Measurements from ENCODE around the gene MPV17L2.

MPV17L2 gene

GRCh38 chr19:18221815-18222725 lies 29.1 kb downstream of the MPV17L2 start:
- no peaks in the 10 kb centered on the region for H3K79me2 ChIP-seq (ENCODE audit: low read length)
- no peak overlapping the region for H3K9ac ChIP-seq (ENCODE audit: low read length)
- no peak overlapping the region for H3K27ac ChIP-seq (ENCODE audit: low read length)
- H3K9me2 ChIP-seq (replicated peaks; ENCODE audit: insufficient read depth, low read length) = no peaks in the 10 kb centered on the region
- no peak for DNase-seq
- no peaks in the 10 kb centered on the region for H3K36me3 ChIP-seq (replicated peaks; ENCODE audit: insufficient read depth, low read length)
- no peaks in the 10 kb centered on the region for H4K20me1 ChIP-seq (ENCODE audit: insufficient read depth, low read length)
- no peak overlapping the region for H3K4me3 ChIP-seq (ENCODE audit: low read length)
- H2AFZ ChIP-seq (ENCODE audit: low read length) = no peak overlapping the region
- no peaks in the 10 kb centered on the region for H3F3A ChIP-seq (ENCODE audit: insufficient read depth, low read length)
- H3K4me2 ChIP-seq (ENCODE audit: low read depth, low read length) = no peak overlapping the region
- peaks cover 84% of the 10 kb centered on the region for H3K27me3 ChIP-seq (replicated peaks; ENCODE audit: insufficient read depth, low read length)
- TF ChIP-seq EZH2 (optimal IDR thresholded peaks at IDR 0.05; ENCODE audit: low read depth, low read length) = no peak
- no peak for TF ChIP-seq CTCF (IDR thresholded peaks at IDR 0.05; ENCODE audit: low read length)
- TF ChIP-seq EZH2phosphoT487 (IDR thresholded peaks at IDR 0.05; ENCODE audit: low read length) = no peak
- H3K4me1 ChIP-seq (ENCODE audit: low read length) = no peaks in the 10 kb centered on the region
- no peaks in the 10 kb centered on the region for H3K9me3 ChIP-seq (replicated peaks; ENCODE audit: insufficient read depth, low read length)

- DNase-seq = no peak
- H3K4me3 ChIP-seq (ENCODE audit: low read length) = peak overlapping the region; percentile 29
- H3K4me2 ChIP-seq (ENCODE audit: low read depth, low read length) = peak overlapping the region; percentile 70
- peaks cover 78% of the 10 kb centered on the region for H3K27me3 ChIP-seq (replicated peaks; ENCODE audit: insufficient read depth, low read length)
- no peaks in the 10 kb centered on the region for H3F3A ChIP-seq (ENCODE audit: insufficient read depth, low read length)
- 0 out of 2 replicates have a peak, but pooled peaks have one; percentile 51 for TF ChIP-seq EZH2phosphoT487 (IDR thresholded peaks at IDR 0.05; ENCODE audit: low read length)
- TF ChIP-seq CTCF (IDR thresholded peaks at IDR 0.05; ENCODE audit: low read length) = no peak
- no peaks in the 10 kb centered on the region for H3K4me1 ChIP-seq (ENCODE audit: low read length)
- no peaks in the 10 kb centered on the region for H3K9me2 ChIP-seq (replicated peaks; ENCODE audit: insufficient read depth, low read length)
- H2AFZ ChIP-seq (ENCODE audit: low read length) = 0 out of 2 replicates have a peak overlapping the region, but pooled peaks have one; percentile 32
- no peaks in the 10 kb centered on the region for H4K20me1 ChIP-seq (ENCODE audit: insufficient read depth, low read length)
- no peaks in the 10 kb centered on the region for H3K36me3 ChIP-seq (replicated peaks; ENCODE audit: insufficient read depth, low read length)
- H3K9me3 ChIP-seq (replicated peaks; ENCODE audit: insufficient read depth, low read length) = no peaks in the 10 kb centered on the region
- H3K27ac ChIP-seq (ENCODE audit: low read length) = no peak overlapping the region
- no peak overlapping the region for H3K9ac ChIP-seq (ENCODE audit: low read length)
- H3K79me2 ChIP-seq (ENCODE audit: low read length) = no peaks in the 10 kb centered on the region
Measured at GRCh38 chr19:18223860-18224524, 31.0 kb downstream of the MPV17L2 start.

DNA sequence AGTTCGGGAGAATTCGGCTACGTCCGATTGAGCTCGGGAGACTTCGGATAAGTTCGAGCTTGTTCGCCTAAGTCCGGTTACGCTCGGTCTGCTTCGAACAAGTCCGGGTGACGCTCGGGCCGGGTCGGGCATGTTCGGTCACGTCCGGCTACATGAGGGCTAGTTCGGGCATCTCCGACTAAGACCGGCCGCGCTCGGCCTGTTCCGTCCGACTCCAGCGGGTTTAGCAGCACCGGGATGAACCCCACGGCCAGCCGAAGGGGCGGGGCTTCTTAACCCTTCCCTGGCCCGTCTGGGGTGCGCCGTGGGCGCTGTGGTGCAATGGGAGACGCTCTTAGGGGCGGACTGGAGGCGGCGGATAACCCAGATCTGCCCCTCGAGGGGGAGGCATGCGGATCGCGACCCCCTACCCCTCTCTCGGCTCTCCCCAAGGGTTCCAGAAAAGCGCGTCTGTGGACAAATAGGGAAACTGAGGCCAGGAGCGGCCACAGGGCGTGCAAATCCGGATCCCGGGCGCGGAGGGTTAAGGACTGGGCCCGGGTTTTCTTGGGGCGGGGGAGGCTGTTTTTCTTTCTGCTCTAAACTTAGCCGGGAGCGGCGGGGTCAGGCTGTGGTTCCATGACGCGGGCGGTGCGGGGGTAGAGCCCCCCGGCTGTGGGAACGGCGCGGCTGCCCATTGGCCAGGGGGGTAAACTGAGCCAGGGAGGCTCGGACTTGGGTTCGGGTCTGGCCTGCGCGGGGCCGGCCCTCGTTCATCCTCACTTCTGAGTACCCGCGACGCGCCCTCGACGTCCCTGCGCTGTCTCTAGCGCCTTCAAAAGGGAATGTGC lies 31.7 kb downstream of the MPV17L2 start:
- H3K4me2 ChIP-seq (ENCODE audit: low read depth, low read length) = peak overlapping the region; percentile 70
- peak overlapping the region; percentile 67 for H2AFZ ChIP-seq (ENCODE audit: low read length)
- no peaks in the 10 kb centered on the region for H3K9me3 ChIP-seq (replicated peaks; ENCODE audit: insufficient read depth, low read length)
- TF ChIP-seq EZH2 (optimal IDR thresholded peaks at IDR 0.05; ENCODE audit: low read depth, low read length) (no peak), CTCF (IDR thresholded peaks at IDR 0.05; ENCODE audit: low read length) (no peak), EZH2phosphoT487 (IDR thresholded peaks at IDR 0.05; ENCODE audit: low read length) (no peak)
- H3K27ac ChIP-seq (ENCODE audit: low read length) = no peak overlapping the region
- peak; percentile 88 for DNase-seq
- no peaks in the 10 kb centered on the region for H4K20me1 ChIP-seq (ENCODE audit: insufficient read depth, low read length)
- no peaks in the 10 kb centered on the region for H3K36me3 ChIP-seq (replicated peaks; ENCODE audit: insufficient read depth, low read length)
- H3K4me1 ChIP-seq (ENCODE audit: low read length) = no peaks in the 10 kb centered on the region
- no peaks in the 10 kb centered on the region for H3K9me2 ChIP-seq (replicated peaks; ENCODE audit: insufficient read depth, low read length)
- peaks cover 73% of the 10 kb centered on the region for H3K27me3 ChIP-seq (replicated peaks; ENCODE audit: insufficient read depth, low read length)
- H3K4me3 ChIP-seq (ENCODE audit: low read length) = peak overlapping the region; percentile 29
- H3F3A ChIP-seq (ENCODE audit: insufficient read depth, low read length) = no peaks in the 10 kb centered on the region
- H3K79me2 ChIP-seq (ENCODE audit: low read length) = no peaks in the 10 kb centered on the region
- H3K9ac ChIP-seq (ENCODE audit: low read length) = no peak overlapping the region; the same call in 1 of the 2 replicates

Measured in MM.1S (cell line).